Naive thymus-derived CD8-positive, alpha-beta T cell (primary cell): Measurements from ENCODE around the gene PCYT1A. TPM values are rescaled to one million over a fixed set of nuclear protein-coding genes. Genes with fewer than 3 reads are reported as not detected.
"Not testable (repeated sequence)": the region's sequence is repeated elsewhere in the genome, so short reads cannot be mapped to it uniquely, and the experiment has no call there.

Experiments used
- ATAC-seq, 2 donors: fragments of 150-1000 bp; cut with Tn5 transposase in 1 of 2; sonication (Bioruptor Pico), chemical (Tn5 transposase) in 1 of 2; 1 replicate in 1 of 2; 2 replicates in 1 of 2; pipeline ENCODE4 v1.10.0; 2021; ENCODE audit warnings: mild to moderate bottlenecking in 2 of 2, moderate library complexity in 2 of 2
- POLR2A ChIA-PET: fragments of 350-600 bp; sonication (Branson Sonifier 250); formaldehyde crosslinking; loops from one replicate; lab custom pipeline; 2021; ENCODE audit warnings: antibody characterized with exemption; lab: Charles Lee
- DNase-seq, 10 donors: peaks; one replicate each; pipeline versions ENCODE4 v3.0.0 to v3.0.0-alpha.2; 2020 to 2022
- H3K27ac Mint-ChIP-seq, 10 donors: one replicate each; pipeline ENCODE4 v1.8.0; 2020 to 2022; ENCODE audit warnings: mild to moderate bottlenecking in 10 of 10, mixed read lengths in 10 of 10, moderate library complexity in 4 of 10, inconsistent platforms in 1 of 10
- H3K27me3 Mint-ChIP-seq, 5 donors: one replicate each; pipeline ENCODE4 v1.8.0; 2021 to 2022; ENCODE audit warnings: mixed read lengths in 5 of 5
- H3K36me3 Mint-ChIP-seq, 3 donors: one replicate each; pipeline ENCODE4 v1.8.0; 2020 to 2022; ENCODE audit warnings: mixed read lengths in 3 of 3, mild to moderate bottlenecking in 2 of 3, inconsistent platforms in 1 of 3
- H3K4me1 Mint-ChIP-seq, 4 donors: one replicate each; pipeline ENCODE4 v1.8.0; 2021 to 2022; ENCODE audit warnings: mixed read lengths in 4 of 4
- H3K4me3 Mint-ChIP-seq, 10 donors: one replicate each; pipeline ENCODE4 v1.8.0; 2020 to 2022; ENCODE audit warnings: mild to moderate bottlenecking in 10 of 10, mixed read lengths in 10 of 10, moderate library complexity in 6 of 10, inconsistent platforms in 1 of 10
- H3K9me3 Mint-ChIP-seq, 9 donors: one replicate each; pipeline ENCODE4 v1.8.0; 2020 to 2022; ENCODE audit warnings: mixed read lengths in 9 of 9, mild to moderate bottlenecking in 3 of 9, inconsistent platforms in 1 of 9, moderate library complexity in 1 of 9
- polyA plus RNA-seq, 3 donors: library from polyadenylated mRNA; unstranded; fragments of 300-500 nt; fragmentation: Illumina TruSeq; gene quantifications; one replicate each; pipeline ENCODE4 v1.2.3, GENCODE V29; 2021
- total RNA-seq, 8 experiments: library from RNA in 2 of 8; stranded (reverse) in 2 of 8; gene quantifications; one replicate each; pipeline ENCODE4 v1.2.3 and lab custom pipeline; 2021 to 2026

The PCYT1A gene
- total and polyA plus RNA-seq, 5 experiments from 2014 or later, result 7.6 to 52.2 (median 12.6) TPM

DNA sequence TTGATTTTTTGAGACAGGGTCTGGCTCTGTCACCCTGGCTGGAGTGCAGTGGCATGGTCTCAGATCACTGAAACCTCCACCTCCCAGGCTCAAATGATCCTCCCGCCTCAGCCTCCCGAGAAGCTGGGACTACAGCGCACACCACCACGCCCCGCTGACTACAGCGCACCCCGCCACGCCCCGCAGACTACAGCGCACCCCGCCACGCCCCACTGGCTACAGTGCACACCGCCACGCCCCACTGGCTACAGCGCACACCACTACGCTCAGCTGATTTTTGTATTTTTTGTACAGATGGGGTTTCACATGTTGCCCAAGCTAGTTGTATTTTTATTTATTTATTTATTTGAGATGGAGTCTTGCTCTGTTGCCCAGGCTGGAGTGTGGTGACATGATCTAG, 35.6 kb downstream of the PCYT1A start:
- no peaks in the 10 kb centered on the region for H3K27me3 Mint-ChIP-seq
- H3K9me3 Mint-ChIP-seq, result no peaks in the 10 kb centered on the region
- DNase-seq (no peak), ATAC-seq (no peak)
- peaks cover 0 to 37% (median 2%) of the 10 kb centered on the region in 3 donors for H3K36me3 Mint-ChIP-seq
- H3K27ac Mint-ChIP-seq, result no peak overlapping the region
- H3K4me3 Mint-ChIP-seq, result no peak overlapping the region
- peaks cover 0 to 4% (median 2%) of the 10 kb centered on the region in 4 donors for H3K4me1 Mint-ChIP-seq
- POLR2A ChIA-PET, result no interaction called here

DNA sequence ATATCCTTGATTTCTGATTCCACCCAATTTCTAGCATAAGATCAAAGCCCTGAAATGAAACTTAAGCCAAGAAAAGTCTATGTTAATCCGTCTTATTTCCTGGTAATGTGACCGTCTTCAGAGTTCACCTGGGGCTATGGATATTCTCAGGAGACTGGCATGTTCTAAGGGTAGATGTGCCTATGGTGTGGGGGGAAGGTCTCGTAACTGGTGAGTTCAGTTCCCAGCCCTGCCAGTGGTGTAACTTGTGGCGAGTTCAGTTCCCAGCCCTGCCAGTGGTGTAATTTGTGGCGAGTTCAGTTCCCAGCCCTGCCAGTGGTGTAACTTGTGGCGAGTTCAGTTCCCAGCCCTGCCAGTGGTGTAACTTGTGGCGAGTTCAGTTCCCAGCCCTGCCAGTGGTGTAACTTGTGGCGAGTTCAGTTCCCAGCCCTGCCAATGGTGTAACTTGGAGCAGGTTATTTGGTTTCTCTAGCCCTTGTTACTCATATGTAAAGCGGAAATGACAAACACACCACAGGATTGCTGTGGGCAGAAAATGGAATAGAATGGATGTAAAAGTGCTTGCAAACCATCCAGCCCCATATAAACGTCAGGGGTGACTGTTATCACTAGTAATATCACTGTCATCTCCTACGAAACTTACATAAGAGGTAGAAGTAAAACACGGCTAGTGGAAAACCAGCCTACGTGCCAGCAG, 40.8 kb downstream of the PCYT1A start:
- H3K4me3 Mint-ChIP-seq, result no peak overlapping the region
- H3K36me3 Mint-ChIP-seq, result peaks cover 0 to 52% (median 5%) of the 10 kb centered on the region in 3 donors
- no peaks in the 10 kb centered on the region for H3K9me3 Mint-ChIP-seq
- H3K27ac Mint-ChIP-seq, result no peak overlapping the region
- H3K4me1 Mint-ChIP-seq, result no peaks in the 10 kb centered on the region
- POLR2A ChIA-PET, result no interaction called here
- no peak for ATAC-seq
- H3K27me3 Mint-ChIP-seq, result no peaks in the 10 kb centered on the region
- no peak for DNase-seq

DNA sequence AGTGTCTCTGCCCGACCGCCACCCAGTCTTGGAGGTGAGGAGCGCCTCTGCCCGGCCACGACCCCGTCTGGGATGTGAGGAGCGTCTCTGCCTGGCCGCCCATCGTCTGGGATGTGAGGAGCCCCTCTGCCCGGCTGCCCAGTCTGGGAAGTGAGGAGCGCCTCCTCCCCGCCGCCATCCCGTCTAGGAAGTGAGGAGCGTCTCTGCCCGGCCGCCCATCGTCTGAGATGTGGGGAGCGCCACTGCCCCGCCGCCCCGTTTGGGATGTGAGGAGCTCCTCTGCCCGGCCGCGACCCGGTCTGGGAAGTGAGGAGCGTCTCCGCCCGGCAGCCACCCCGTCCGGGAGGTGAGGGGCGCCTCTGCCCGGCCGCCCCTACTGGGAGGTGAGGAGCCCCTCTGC, 43.4 kb downstream of the PCYT1A start:
- H3K36me3 Mint-ChIP-seq, result peaks cover 0 to 72% (median 13%) of the 10 kb centered on the region in 3 donors
- H3K9me3 Mint-ChIP-seq, DNase-seq, H3K4me1 Mint-ChIP-seq, POLR2A ChIA-PET, ATAC-seq, H3K27ac Mint-ChIP-seq, H3K27me3 Mint-ChIP-seq, H3K4me3 Mint-ChIP-seq: not testable (repeated sequence)

DNA sequence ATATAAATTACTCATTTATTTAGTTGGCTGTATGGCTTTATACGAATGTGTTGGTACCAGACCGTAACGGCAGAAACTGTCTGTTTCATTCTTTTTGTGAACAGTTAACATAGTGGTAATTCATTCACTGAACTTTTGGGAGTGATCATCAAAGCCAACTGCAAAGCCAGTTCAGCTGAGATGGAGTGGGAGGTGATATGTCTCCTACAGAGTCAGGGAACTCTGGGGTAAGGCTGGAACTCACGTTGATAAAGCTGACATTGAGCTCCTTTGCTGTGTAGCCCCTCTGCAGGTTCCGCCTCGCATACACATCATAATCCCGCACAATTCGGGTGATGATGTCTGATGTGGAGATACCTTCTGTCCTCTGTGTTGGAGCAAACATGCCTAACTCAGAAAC, 45.8 kb downstream of the PCYT1A start:
- POLR2A ChIA-PET, result no interaction called here
- no peak for ATAC-seq
- peaks cover 3 to 9% (median 7%) of the 10 kb centered on the region in 4 donors for H3K4me1 Mint-ChIP-seq
- H3K9me3 Mint-ChIP-seq, result no peaks in the 10 kb centered on the region
- peaks cover 0 to 72% (median 11%) of the 10 kb centered on the region in 3 donors for H3K36me3 Mint-ChIP-seq
- no peak overlapping the region for H3K27ac Mint-ChIP-seq
- no peaks in the 10 kb centered on the region for H3K27me3 Mint-ChIP-seq
- no peak overlapping the region for H3K4me3 Mint-ChIP-seq
- no peak for DNase-seq

DNA sequence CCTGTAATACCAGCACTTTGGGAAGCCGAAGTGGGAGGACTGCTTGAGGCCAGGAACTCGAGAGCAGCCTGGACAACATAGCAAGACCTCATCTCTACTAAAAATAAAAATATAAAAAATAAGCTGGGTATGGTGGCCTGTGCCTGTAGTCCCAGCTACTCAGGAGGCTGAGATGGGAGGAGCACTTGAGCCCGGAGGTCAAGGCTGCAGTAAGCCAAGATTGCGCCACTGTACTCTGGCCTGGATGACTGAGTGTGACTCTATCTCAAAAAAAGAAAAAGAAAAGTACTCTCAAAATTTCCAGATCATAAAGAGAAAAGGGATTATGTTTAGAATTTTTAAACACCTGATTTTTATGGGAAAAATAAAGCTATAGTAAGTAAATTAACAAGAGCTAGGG, 47.1 kb downstream of the PCYT1A start:
- no peak overlapping the region for H3K27ac Mint-ChIP-seq
- POLR2A ChIA-PET, result no interaction called here
- H3K27me3 Mint-ChIP-seq, result no peaks in the 10 kb centered on the region
- DNase-seq (no peak), ATAC-seq (no peak)
- no peak overlapping the region for H3K4me3 Mint-ChIP-seq
- peaks cover 3 to 11% (median 9%) of the 10 kb centered on the region in 4 donors for H3K4me1 Mint-ChIP-seq
- peaks cover 0 to 62% (median 8%) of the 10 kb centered on the region in 3 donors for H3K36me3 Mint-ChIP-seq
- no peaks in the 10 kb centered on the region for H3K9me3 Mint-ChIP-seq

DNA sequence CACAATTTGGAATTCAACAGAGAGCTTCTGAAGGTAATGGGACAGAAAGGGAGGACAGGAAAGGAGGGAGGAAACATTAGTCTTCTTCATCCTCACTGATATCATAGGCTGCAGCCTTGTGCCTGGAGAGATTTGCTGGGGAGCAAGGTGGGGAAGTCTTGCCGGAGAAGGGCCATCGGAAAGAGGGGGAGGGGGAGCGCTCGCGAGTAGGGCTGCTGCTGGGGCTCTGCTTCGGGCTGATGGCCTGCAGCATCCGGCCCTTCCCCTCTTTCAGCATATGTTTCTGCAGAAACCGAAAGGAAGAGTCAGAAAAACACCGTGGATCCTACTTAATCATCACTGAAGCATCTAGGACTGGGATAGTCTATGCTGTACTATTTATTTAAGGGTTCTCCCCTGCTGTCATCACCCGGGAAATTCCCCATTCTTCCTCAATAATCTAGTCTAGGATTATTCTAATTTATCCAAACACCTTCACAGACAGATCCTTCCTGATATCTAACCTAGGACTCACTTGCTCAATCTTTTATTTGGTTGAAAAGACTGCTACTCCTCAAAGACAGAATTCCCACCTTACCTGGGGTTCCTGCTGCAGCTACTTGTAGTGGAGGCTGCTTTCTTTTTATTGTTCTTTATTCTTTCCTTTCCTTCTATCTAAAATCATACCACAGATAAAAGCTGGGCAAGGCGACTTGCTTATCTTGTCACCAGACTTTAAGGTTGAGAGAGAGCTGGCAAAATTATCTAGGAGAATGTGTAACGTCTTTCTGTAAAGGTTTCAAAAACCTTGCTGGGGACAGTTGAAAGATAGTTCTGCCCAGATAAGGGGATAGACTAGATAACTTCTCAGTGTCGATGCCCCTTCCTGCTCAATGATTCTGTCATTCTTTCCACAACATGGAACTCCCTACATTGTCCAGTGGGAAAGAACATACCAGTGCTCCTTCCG, 48.6 kb downstream of the PCYT1A start:
- Mint-ChIP-seq H3K4me1 (peaks cover 3 to 11% (median 9%) of the 10 kb centered on the region in 4 donors), H3K9me3 (no peaks in the 10 kb centered on the region), H3K27me3 (no peaks in the 10 kb centered on the region), H3K4me3 (no peak overlapping the region), H3K27ac (peak overlapping the region in 3 of 10 donors; percentile 12 to 47 (median 12)), H3K36me3 (peaks cover 0 to 56% (median 8%) of the 10 kb centered on the region in 3 donors)
- ATAC-seq (no peak), DNase-seq (no peak)
- POLR2A ChIA-PET, result no interaction called here

DNA sequence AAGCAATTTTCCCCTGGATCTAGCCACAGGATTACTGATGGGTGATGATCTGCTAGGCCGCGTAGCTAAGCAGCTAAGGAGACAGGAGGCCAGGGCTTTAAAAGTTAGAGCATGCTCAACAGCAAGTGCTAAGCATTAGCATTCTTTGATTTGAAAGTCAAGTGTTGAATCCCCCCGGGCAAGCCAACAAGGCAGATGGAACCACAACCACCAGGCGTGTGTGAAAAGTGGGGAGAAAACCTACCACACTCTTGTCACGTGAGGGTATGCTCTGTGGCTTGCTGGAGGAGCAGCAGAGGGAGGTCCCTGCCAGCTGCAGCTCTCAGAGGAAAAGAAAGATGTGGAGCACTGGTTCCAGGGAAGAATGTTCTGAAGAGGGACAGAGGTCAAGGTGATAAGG, 50.3 kb downstream of the PCYT1A start:
- DNase-seq (peak in 2 of 10 donors; percentile 12 to 35), ATAC-seq (peak; percentile 51 to 60)
- POLR2A ChIA-PET, result no interaction called here
- H3K36me3 Mint-ChIP-seq, result peaks cover 0 to 47% (median 8%) of the 10 kb centered on the region in 3 donors
- H3K4me3 Mint-ChIP-seq, result no peak overlapping the region
- H3K27ac Mint-ChIP-seq, result peak overlapping the region in 7 of 10 donors; percentile 11 to 73 (median 43)
- H3K9me3 Mint-ChIP-seq, result no peaks in the 10 kb centered on the region
- H3K4me1 Mint-ChIP-seq, result peaks cover 3 to 11% (median 9%) of the 10 kb centered on the region in 4 donors
- no peaks in the 10 kb centered on the region for H3K27me3 Mint-ChIP-seq

DNA sequence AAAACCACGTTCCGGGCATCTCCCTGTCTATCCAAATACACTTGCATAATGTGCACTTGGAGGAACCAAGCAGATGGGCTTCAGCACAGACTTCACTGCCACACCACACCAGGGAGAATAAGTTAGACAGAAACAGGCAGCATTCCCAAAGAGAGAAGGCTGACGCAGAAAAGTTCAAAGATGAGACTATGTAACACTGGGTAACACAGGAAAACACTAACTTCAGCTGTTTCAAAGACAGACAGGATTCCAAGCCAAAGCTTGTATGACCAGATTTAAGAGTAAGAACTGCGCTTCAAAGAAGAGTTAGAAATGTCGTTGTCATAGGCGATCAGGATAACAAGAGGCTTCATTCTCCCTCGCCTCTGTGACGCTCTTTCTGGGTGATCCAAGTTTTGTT, 51.3 kb downstream of the PCYT1A start:
- peak overlapping the region in 4 of 10 donors; percentile 0 to 69 (median 38) for H3K27ac Mint-ChIP-seq
- peaks cover 3 to 11% (median 9%) of the 10 kb centered on the region in 4 donors for H3K4me1 Mint-ChIP-seq
- H3K9me3 Mint-ChIP-seq, result no peaks in the 10 kb centered on the region
- POLR2A ChIA-PET, result interaction anchor here (1.2 kb wide), 1 partner anchor 161 kb away, joined by 3 read pairs; no protein-coding TSS in a partner anchor
- H3K4me3 Mint-ChIP-seq, result no peak overlapping the region
- no peaks in the 10 kb centered on the region for H3K27me3 Mint-ChIP-seq
- peaks cover 0 to 37% (median 3%) of the 10 kb centered on the region in 3 donors for H3K36me3 Mint-ChIP-seq
- no peak for DNase-seq
- ATAC-seq, result no peak

DNA sequence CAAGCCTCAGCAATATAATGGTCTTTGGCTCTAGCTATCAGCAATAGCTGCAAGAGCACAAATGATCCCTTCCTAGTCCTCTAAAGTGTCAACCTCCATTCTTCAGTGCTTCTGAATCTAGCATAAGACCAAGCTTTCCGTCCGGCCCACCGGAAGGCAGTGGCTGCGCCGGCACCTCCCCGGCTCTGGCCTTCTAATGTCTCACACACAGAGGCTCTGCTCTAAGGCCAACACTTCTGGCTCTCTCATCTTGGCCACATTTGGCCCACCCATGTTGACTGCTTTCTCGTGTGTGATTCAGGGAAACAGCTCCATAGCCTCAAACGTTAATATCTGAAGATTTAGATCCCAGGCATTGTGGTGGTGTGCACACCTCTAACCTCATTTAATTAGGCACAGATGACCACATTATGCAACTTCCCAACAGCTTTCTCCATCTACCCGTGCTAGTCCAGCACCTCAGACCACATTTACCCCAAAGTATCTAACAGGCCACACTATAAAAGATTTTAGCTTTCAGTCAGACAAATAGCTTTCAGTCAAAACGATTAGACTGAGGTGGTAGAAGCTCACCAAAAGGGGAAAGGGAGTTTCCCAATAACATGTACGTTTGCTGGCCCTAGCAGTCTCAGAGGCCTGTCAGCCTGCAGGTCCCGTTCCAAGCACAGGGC, 51.9 kb downstream of the PCYT1A start:
- Mint-ChIP-seq H3K4me1 (peaks cover 3 to 11% (median 9%) of the 10 kb centered on the region in 4 donors), H3K9me3 (no peaks in the 10 kb centered on the region), H3K36me3 (peaks cover 0 to 31% (median 1%) of the 10 kb centered on the region in 3 donors), H3K27ac (peak overlapping the region in 6 of 10 donors; percentile 0 to 81 (median 46)), H3K4me3 (no peak overlapping the region), H3K27me3 (no peaks in the 10 kb centered on the region)
- POLR2A ChIA-PET, result interaction anchor here (0.6 to 1.2 kb wide), 2 partner anchors 43 to 160 kb away, joined by 3 to 5 read pairs; no protein-coding TSS in a partner anchor
- no peak for ATAC-seq
- DNase-seq, result no peak

DNA sequence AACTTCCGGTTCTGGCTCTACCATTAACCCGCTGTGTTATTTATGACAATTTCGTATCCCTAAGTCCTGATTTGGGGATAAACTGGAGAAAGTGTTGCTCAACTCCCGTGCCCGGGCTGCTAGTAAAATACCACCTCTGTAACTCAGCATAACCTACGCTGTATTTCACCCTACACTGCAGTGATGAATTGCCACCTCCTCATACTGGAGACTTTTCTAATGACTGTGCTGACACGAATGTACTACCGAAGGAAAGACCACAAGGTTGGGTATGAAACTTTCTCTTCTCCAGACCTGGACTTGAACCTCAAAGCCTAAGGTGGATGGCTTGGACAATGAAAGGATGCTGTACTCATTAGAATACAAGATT, 54.7 kb downstream of the PCYT1A start:
- no peaks in the 10 kb centered on the region for H3K27me3 Mint-ChIP-seq
- H3K4me3 Mint-ChIP-seq, result no peak overlapping the region
- POLR2A ChIA-PET, result no interaction called here
- peaks cover 4 to 11% (median 9%) of the 10 kb centered on the region in 4 donors for H3K4me1 Mint-ChIP-seq
- peak overlapping the region in 1 of 10 donors; percentile 8 for H3K27ac Mint-ChIP-seq
- DNase-seq, result no peak
- H3K36me3 Mint-ChIP-seq, result peaks cover 0 to 11% (median 0%) of the 10 kb centered on the region in 3 donors
- no peak for ATAC-seq
- no peaks in the 10 kb centered on the region for H3K9me3 Mint-ChIP-seq

DNA sequence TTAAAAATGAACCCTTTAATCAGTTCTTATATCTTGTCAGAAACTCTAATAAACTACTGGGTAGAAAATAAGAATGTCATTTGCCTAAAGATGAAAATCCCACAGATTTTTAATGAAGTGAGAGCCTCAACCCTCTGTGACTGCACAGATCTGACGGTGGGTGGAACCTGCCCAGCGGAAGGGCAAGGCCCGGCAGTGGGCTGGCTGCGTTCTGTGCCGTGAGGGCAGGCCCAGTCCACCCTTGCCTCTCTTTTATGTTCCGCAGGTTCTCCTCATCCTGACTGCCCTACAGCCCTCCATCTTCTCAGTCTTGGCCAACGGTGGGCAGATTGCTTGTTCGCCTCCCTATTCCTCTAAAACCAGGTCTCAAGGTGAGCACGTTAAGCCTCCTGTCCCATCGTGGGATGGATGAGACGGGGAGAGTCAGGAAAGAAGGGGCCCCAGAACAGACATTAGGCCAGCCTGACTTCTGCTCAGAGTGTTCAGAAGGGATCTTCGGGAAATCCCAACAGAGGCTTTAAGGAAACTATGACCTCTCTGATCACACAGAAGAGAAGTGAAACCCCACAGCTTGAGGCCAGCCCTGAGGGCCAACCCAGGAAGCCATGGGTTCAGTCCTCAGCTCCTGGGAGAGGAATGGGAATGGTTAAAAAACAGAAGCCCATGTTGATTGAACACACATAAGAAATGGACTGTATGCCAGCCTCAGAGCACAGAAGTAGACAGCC, 55.2 kb downstream of the PCYT1A start:
- POLR2A ChIA-PET, result no interaction called here
- no peaks in the 10 kb centered on the region for H3K27me3 Mint-ChIP-seq
- no peak for ATAC-seq

More for the DNA sequence above, 55.2 kb downstream of the PCYT1A start:
- H3K9me3 Mint-ChIP-seq, result no peaks in the 10 kb centered on the region
- H3K4me1 Mint-ChIP-seq, result peaks cover 4 to 7% (median 6%) of the 10 kb centered on the region in 4 donors
- no peak for DNase-seq
- peaks cover 0 to 7% (median 0%) of the 10 kb centered on the region in 3 donors for H3K36me3 Mint-ChIP-seq
- no peak overlapping the region for H3K27ac Mint-ChIP-seq
- no peak overlapping the region for H3K4me3 Mint-ChIP-seq
